GM08714 (cell line): ENCODE measurements around the gene TANGO6.
"Not testable (repeated sequence)": the region's sequence is repeated elsewhere in the genome, so short reads cannot be mapped to it uniquely, and the experiment has no call there.

ENCODE experiments used
- H3K4me3 ChIP-seq: fragments of 200-500 bp; sonication (Bioruptor generic); 2 replicates; pipeline ENCODE4 v1.5.1; 2014; ENCODE audit warnings: mild to moderate bottlenecking, low read length, inconsistent platforms
- ZNF274 ChIP-seq: IDR thresholded peaks from 2 replicates; pipeline ENCODE4 v1.6.1; 2012; ENCODE audit warnings: mild to moderate bottlenecking, low read depth, low read length

The TANGO6 gene

GRCh38 chr16:68985855-68986254, 142.5 kb downstream of the TANGO6 start:
- H3K4me3 ChIP-seq = no peak overlapping the region
- TF ChIP-seq ZNF274 = no peak

GRCh38 chr16:68987734-68988457, 144.6 kb downstream of the TANGO6 start:
- no peak for TF ChIP-seq ZNF274
- no peak overlapping the region for H3K4me3 ChIP-seq

- H3K4me3 ChIP-seq = not testable (repeated sequence)
Observed at GRCh38 chr16:68990172-68990845, 147.0 kb downstream of the TANGO6 start.

GRCh38 chr16:68991075-68991474, 147.7 kb downstream of the TANGO6 start:
- no peak for TF ChIP-seq ZNF274
- H3K4me3 ChIP-seq = no peak overlapping the region

- TF ChIP-seq ZNF274 = no peak
Observed at GRCh38 chr16:68992521-68992920, 149.2 kb downstream of the TANGO6 start.

GRCh38 chr16:68993456-68993855, 150.1 kb downstream of the TANGO6 start:
- no peak overlapping the region for H3K4me3 ChIP-seq
- TF ChIP-seq ZNF274 = no peak

More at GRCh38 chr16:68992521-68992920, 149.2 kb downstream of the TANGO6 start:
- no peak overlapping the region for H3K4me3 ChIP-seq

GRCh38 chr16:68993885-68994284, 150.6 kb downstream of the TANGO6 start:
- H3K4me3 ChIP-seq = no peak overlapping the region
- TF ChIP-seq ZNF274 = no peak

- no peak overlapping the region for H3K4me3 ChIP-seq
- TF ChIP-seq ZNF274 = no peak
Observed at GRCh38 chr16:68994324-68994723, 151.0 kb downstream of the TANGO6 start.

GRCh38 chr16:68995011-68995504, 151.7 kb downstream of the TANGO6 start:
- no peak overlapping the region for H3K4me3 ChIP-seq
- no peak for TF ChIP-seq ZNF274

GRCh38 chr16:68997564-68997963, 154.2 kb downstream of the TANGO6 start:
- no peak overlapping the region for H3K4me3 ChIP-seq
- TF ChIP-seq ZNF274 = no peak

GRCh38 chr16:68999114-68999513, 155.8 kb downstream of the TANGO6 start:
- H3K4me3 ChIP-seq = no peak overlapping the region
- TF ChIP-seq ZNF274 = no peak

- no peak overlapping the region for H3K4me3 ChIP-seq
- TF ChIP-seq ZNF274 = no peak
Observed at GRCh38 chr16:69003500-69003899, 160.2 kb downstream of the TANGO6 start.

- TF ChIP-seq ZNF274 = no peak
- H3K4me3 ChIP-seq = no peak overlapping the region
Observed at GRCh38 chr16:69005641-69006355, 162.5 kb downstream of the TANGO6 start.

GRCh38 chr16:69012906-69013305, 169.6 kb downstream of the TANGO6 start:
- H3K4me3 ChIP-seq = no peak overlapping the region

GRCh38 chr16:69013991-69014390, 170.7 kb downstream of the TANGO6 start:
- H3K4me3 ChIP-seq = no peak overlapping the region
- TF ChIP-seq ZNF274 = no peak

More at GRCh38 chr16:69012906-69013305, 169.6 kb downstream of the TANGO6 start:
- no peak for TF ChIP-seq ZNF274
